ENCODE results near the gene QSOX2. TPM values are rescaled to one million over a fixed set of nuclear protein-coding genes. Genes with fewer than 3 reads are reported as not detected.

Gene QSOX2
- total and polyA plus RNA-seq, 8 donors = 6.8 to 19.1 (median 10.9) TPM

DNA sequence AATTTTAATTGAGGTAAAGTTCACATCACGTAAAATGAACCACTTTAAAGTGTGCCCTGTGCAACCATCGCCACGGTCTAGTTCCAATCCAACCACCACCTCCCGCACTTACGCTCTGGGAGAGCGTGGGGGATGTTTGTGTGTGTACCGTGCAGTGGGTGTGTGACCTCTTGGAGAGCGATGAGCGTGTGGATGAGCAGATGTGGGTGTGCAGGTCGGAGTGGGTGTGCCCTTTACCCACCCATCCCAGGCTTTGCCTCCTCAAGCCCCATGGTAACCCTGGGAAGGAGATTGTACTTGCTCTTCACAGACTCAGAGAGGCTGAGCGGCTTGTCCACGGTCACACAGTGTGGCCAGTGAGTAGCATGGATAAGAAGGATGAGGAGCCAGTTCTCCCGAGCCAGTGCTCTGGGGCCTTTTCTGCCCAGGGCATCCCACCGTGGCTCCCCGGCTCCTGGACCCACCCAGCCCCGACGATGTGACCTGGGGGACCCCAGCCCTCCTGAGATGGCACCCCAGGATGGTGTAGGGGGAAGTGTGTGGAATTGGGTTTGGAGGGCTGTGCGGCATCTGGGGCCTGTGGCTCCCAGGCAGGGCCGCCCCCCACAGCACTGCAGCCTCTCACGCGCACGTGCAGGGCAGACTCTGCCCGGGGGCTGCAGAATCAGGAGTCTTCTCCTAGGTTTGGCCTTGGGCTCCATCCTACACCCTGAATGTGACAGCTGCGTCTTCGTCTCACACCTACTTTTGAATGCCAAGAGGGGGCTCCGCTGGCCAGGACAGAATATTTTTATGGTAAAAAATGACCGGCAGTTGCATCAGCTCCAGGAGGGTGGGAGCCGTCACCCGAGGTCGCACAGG, 54.3 kb downstream of the QSOX2 start:
- FAIRE-seq (no peak), DNase-seq (no peak), ATAC-seq (no peak)
- Histone ChIP-seq H3K27me3 (peaks cover 0 to 32% (median 12%) of the 10 kb centered on the region in 4 donors), H3K36me3 (no peaks in the 10 kb centered on the region), H3K4me1 (no peaks in the 10 kb centered on the region), H3K4me3 (no peak overlapping the region), H3K27ac (no peak overlapping the region), H3K9me3 (no peaks in the 10 kb centered on the region)
- intact Hi-C loops (cut with DNase I) = no loop called here
- 37 to 44% methylated on average over 30 of the region's 30 CpGs for WGBS, 2 donors
- TF ChIP-seq, protein P1, sequence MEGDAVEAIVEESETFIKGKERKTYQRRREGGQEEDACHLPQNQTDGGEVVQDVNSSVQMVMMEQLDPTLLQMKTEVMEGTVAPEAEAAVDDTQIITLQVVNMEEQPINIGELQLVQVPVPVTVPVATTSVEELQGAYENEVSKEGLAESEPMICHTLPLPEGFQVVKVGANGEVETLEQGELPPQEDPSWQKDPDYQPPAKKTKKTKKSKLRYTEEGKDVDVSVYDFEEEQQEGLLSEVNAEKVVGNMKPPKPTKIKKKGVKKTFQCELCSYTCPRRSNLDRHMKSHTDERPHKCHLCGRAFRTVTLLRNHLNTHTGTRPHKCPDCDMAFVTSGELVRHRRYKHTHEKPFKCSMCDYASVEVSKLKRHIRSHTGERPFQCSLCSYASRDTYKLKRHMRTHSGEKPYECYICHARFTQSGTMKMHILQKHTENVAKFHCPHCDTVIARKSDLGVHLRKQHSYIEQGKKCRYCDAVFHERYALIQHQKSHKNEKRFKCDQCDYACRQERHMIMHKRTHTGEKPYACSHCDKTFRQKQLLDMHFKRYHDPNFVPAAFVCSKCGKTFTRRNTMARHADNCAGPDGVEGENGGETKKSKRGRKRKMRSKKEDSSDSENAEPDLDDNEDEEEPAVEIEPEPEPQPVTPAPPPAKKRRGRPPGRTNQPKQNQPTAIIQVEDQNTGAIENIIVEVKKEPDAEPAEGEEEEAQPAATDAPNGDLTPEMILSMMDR (IDR thresholded peaks at IDR 0.05) = no peak

DNA sequence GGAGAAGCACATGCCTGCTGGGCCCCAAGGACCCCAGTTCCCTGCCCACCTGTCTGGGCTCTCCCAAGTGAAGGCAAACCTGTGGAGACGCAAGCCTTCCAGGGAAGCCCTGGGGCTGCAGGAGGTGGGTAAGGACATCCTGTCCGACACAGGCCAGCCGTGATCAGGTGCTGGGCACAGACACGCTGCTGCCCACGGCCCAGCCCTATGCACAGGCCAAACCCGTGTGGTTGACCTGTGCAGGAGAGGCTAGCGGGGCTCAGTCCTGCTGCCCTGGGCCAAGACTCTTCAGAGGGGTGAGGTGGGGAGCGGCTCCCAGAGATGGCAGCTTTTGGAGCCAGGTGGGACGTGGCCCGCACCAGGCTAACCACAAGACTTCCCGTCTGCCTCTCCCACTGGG, 55.0 kb downstream of the QSOX2 start:
- WGBS, 2 donors = 54 to 69% methylated on average over 11 of the region's 11 CpGs
- Histone ChIP-seq H3K27me3 (peaks cover 0 to 32% (median 12%) of the 10 kb centered on the region in 4 donors), H3K27ac (no peak overlapping the region), H3K4me3 (no peak overlapping the region), H3K9me3 (no peaks in the 10 kb centered on the region), H3K36me3 (no peaks in the 10 kb centered on the region), H3K4me1 (no peaks in the 10 kb centered on the region)
- TF ChIP-seq, protein P1 (IDR thresholded peaks at IDR 0.05) = no peak
- FAIRE-seq (no peak), DNase-seq (no peak), ATAC-seq (no peak)
- intact Hi-C loops (cut with DNase I) = no loop called here

DNA sequence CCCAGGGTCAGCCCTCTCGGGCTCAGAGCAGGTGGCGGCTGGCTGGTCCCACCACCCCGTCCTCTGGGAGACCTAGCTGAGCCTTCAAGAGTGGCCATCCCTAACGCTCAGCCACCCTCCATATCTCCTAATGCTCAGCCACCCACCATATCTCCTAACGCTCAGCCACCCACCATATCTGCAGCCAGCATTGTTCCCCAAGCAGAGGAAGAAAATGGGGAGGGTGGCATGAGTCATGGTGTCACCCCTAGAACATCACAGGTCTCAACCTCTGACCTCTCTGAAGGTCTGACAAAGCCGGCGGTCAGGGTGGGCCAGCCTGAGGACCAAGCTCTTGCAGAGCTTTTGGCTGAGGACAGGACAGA, 55.4 kb downstream of the QSOX2 start:
- WGBS, 2 donors = 56 to 75% methylated on average over 6 to 7 of the region's 7 CpGs

DNA sequence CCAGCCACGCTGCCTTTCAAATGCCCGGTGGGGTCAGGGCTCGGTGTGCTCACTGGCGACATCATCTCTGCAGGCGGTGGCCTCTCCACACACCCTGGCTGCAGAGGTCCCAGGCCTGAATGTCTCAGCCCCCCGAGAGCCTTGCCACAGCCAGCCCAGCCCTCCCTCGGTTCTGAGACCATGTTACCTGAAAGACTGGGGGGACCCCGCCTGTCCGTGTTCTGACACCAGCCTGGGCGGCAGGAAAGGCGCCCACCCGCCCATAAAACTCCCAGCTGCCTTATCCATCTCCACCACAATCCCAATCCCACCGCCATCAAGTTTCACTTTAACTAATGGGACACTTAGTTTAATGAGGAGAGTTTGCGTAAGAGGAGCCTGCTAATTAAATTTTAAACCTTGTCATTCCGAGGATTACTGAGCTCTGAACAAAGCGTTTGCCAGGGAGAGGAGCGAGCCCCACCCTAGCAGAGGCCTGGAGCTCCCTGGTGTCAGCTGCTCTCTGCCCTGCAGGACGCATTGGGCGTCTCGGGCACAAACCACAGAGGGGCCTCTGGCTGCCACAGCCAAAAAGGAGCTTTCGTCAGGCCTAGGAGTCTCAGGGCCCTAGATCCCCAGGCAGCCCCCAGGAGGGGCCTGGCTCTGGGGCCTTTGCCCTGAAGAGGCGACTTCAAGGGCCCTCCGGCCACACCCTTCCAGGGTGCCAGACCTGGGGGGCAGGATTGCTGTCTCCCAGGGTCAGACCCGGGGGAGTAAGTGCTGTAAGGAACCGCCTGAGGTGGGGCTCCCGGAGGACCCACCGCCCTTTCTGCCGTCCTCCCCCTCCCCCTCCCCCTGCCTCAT, 56.0 kb downstream of the QSOX2 start:
- Histone ChIP-seq H3K27me3 (peaks cover 0 to 32% (median 12%) of the 10 kb centered on the region in 4 donors), H3K27ac (no peak overlapping the region), H3K4me1 (no peaks in the 10 kb centered on the region), H3K36me3 (no peaks in the 10 kb centered on the region), H3K9me3 (no peaks in the 10 kb centered on the region), H3K4me3 (no peak overlapping the region)
- DNase-seq = peak in 1 of 6 donors; percentile 43
- no peak for ATAC-seq
- intact Hi-C loops (cut with DNase I) = no loop called here
- WGBS, 2 donors = 30 to 39% methylated on average over 24 to 28 of the region's 28 CpGs
- TF ChIP-seq, protein P1 (IDR thresholded peaks at IDR 0.05) = no peak
- FAIRE-seq = no peak

More for the DNA sequence above, 55.4 kb downstream of the QSOX2 start:
- ATAC-seq = no peak
- no peak for DNase-seq
- no peaks in the 10 kb centered on the region for H3K4me1 ChIP-seq
- H3K36me3 ChIP-seq = no peaks in the 10 kb centered on the region
- H3K27ac ChIP-seq = no peak overlapping the region
- no peak overlapping the region for H3K4me3 ChIP-seq
- H3K9me3 ChIP-seq = no peaks in the 10 kb centered on the region
- TF ChIP-seq, protein P1 (IDR thresholded peaks at IDR 0.05) = no peak
- FAIRE-seq = no peak
- intact Hi-C loops (cut with DNase I) = no loop called here
- peaks cover 0 to 32% (median 12%) of the 10 kb centered on the region in 4 donors for H3K27me3 ChIP-seq

Data from pancreas (tissue), 10 donors.